ENCODE measurements around the gene UGT1A4. TPM values are rescaled to one million over a fixed set of nuclear protein-coding genes. Genes with fewer than 3 reads are reported as not detected.

The UGT1A4 gene
- total RNA-seq, 2 experiments from 2014 or later: not detected

DNA sequence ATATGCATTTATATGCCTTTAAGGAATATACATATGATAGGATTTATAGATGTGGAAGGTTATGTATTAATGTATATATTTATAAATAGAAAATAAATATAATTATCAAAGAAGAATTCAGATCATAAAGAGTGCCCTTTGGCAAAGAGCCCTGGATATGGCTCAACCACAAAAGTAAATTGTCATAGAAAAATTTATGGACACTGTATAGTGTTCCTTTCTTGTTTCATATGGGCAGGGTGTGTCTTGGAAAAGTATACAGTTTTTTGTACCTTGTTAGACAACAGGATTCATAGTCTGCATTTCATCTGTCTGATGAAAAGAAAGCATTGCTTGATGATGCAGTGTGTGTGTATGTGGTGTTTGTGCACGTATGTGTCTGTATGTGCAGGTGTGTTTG, 33.9 kb upstream of the UGT1A4 start:
- POLR2A ChIA-PET: no interaction called here
- Mint-ChIP-seq H3K27me3 (peaks cover 1% of the 10 kb centered on the region), H3K9me3 (no peaks in the 10 kb centered on the region), H3K4me1 (ENCODE audit: low read depth) (no peaks in the 10 kb centered on the region), H3K4me3 (no peak overlapping the region), H3K27ac (no peak overlapping the region), H3K36me3 (ENCODE audit: low read depth) (no peaks in the 10 kb centered on the region)
- CTCF ChIA-PET: no interaction called here
- TF ChIP-seq, protein P1, sequence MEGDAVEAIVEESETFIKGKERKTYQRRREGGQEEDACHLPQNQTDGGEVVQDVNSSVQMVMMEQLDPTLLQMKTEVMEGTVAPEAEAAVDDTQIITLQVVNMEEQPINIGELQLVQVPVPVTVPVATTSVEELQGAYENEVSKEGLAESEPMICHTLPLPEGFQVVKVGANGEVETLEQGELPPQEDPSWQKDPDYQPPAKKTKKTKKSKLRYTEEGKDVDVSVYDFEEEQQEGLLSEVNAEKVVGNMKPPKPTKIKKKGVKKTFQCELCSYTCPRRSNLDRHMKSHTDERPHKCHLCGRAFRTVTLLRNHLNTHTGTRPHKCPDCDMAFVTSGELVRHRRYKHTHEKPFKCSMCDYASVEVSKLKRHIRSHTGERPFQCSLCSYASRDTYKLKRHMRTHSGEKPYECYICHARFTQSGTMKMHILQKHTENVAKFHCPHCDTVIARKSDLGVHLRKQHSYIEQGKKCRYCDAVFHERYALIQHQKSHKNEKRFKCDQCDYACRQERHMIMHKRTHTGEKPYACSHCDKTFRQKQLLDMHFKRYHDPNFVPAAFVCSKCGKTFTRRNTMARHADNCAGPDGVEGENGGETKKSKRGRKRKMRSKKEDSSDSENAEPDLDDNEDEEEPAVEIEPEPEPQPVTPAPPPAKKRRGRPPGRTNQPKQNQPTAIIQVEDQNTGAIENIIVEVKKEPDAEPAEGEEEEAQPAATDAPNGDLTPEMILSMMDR (IDR thresholded peaks at IDR 0.05): no peak
- intact Hi-C loops (cut with micrococcal nuclease): no loop called here
- no peak for ATAC-seq
- DNase-seq: no peak

DNA sequence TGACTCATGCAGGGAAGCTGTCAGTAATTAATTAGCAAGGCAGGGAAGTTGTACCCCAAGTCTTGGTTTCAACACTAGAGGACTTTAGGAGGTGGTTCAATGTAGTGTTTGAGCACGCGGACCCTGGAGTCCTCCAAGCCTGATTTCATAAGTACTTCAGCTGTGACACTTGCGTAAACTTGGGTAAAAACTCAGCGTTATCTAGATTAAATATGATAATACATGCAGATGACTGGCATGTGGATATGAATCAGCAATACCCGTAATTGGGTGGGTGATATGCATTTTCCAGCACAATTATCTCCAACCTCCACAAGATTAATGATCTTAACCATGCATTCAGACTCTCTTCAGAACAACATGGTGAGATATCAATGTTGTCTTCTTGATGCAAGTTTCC, 31.6 kb upstream of the UGT1A4 start:
- POLR2A ChIA-PET: no interaction called here
- H3K4me3 Mint-ChIP-seq: no peak overlapping the region
- H3K4me1 Mint-ChIP-seq (ENCODE audit: low read depth): no peaks in the 10 kb centered on the region
- intact Hi-C loops (cut with micrococcal nuclease): no loop called here
- TF ChIP-seq, protein P1 (IDR thresholded peaks at IDR 0.05): no peak
- no peak for ATAC-seq
- CTCF ChIA-PET: no interaction called here
- H3K27ac Mint-ChIP-seq: no peak overlapping the region
- H3K27me3 Mint-ChIP-seq: no peaks in the 10 kb centered on the region
- H3K9me3 Mint-ChIP-seq: no peaks in the 10 kb centered on the region
- no peaks in the 10 kb centered on the region for H3K36me3 Mint-ChIP-seq (ENCODE audit: low read depth)
- DNase-seq: no peak

DNA sequence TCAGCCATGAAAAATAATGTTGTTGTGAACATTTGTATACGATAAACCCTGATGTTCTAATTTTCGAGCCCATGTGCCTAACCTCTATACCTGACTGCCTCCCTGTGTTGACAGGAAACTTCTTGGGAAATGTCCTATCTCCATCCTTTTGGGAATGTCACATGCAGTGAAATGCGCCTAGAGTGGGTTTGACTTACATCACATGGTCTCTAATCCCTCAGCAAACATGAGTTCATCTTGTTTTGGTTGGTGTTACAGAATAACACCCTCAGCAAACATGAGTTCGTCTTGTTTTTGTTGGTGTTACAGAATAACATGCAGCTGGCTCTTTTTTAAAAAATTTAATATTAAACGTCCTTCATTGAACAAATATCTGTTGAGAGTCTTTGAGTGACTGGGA, 30.2 kb upstream of the UGT1A4 start:
- intact Hi-C loops (cut with micrococcal nuclease): no loop called here
- Mint-ChIP-seq H3K9me3 (no peaks in the 10 kb centered on the region), H3K4me1 (ENCODE audit: low read depth) (no peaks in the 10 kb centered on the region), H3K27ac (no peak overlapping the region), H3K4me3 (no peak overlapping the region), H3K27me3 (no peaks in the 10 kb centered on the region), H3K36me3 (ENCODE audit: low read depth) (no peaks in the 10 kb centered on the region)
- ChIA-PET CTCF (no interaction called here), POLR2A (no interaction called here)
- ATAC-seq (no peak), DNase-seq (no peak)
- TF ChIP-seq, protein P1 (IDR thresholded peaks at IDR 0.05): no peak

DNA sequence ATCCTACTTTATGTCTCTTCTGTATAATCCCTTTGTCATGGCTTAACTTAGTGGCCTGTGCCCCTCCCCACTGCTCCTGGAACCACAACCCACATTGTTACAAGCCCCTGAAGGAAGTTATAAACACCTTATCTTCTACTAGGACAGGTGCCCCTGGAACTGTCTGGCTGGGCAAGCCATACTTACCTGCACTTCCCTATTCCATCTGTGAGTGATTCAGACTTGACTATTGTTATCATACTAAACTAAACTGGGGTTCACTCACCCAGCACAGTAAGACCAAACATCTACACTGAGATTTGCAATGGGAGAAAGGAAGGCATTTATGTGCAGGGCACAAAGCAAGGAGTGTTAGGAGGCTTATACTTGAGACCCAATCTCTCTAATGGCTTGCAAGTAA, 29.5 kb upstream of the UGT1A4 start:
- POLR2A ChIA-PET: no interaction called here
- H3K27ac Mint-ChIP-seq: no peak overlapping the region

DNA sequence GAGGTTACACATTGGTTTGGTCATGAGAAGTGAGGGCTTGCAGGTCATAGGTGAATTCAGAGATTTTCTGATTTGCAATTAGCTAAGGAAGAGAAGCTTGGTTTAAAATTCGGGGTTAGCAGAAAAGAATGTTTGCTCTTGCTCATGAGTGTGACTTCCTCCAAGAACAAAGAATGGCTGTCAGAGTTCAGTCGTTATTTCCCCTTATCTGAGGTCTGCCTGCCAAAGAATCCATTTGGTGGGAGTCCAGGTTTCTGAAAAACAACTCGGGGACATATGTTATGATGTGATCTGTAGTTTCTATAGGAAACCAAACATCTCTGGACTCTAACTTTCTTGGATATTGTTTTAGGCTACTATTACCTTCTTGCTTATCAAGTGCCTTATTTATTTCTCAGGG, 29.0 kb upstream of the UGT1A4 start:
- no peak for DNase-seq
- no peaks in the 10 kb centered on the region for H3K36me3 Mint-ChIP-seq (ENCODE audit: low read depth)
- H3K27ac Mint-ChIP-seq: no peak overlapping the region
- no peak for ATAC-seq
- TF ChIP-seq, protein P1 (IDR thresholded peaks at IDR 0.05): no peak
- ChIA-PET CTCF (no interaction called here), POLR2A (no interaction called here)
- H3K4me3 Mint-ChIP-seq: no peak overlapping the region
- no peaks in the 10 kb centered on the region for H3K9me3 Mint-ChIP-seq
- intact Hi-C loops (cut with micrococcal nuclease): no loop called here
- H3K4me1 Mint-ChIP-seq (ENCODE audit: low read depth): no peaks in the 10 kb centered on the region
- no peaks in the 10 kb centered on the region for H3K27me3 Mint-ChIP-seq

More for the DNA sequence above, 29.5 kb upstream of the UGT1A4 start:
- DNase-seq: no peak
- H3K36me3 Mint-ChIP-seq (ENCODE audit: low read depth): no peaks in the 10 kb centered on the region
- H3K4me1 Mint-ChIP-seq (ENCODE audit: low read depth): no peaks in the 10 kb centered on the region
- no peak for ATAC-seq
- intact Hi-C loops (cut with micrococcal nuclease): no loop called here
- no peaks in the 10 kb centered on the region for H3K27me3 Mint-ChIP-seq
- TF ChIP-seq, protein P1 (IDR thresholded peaks at IDR 0.05): no peak
- H3K4me3 Mint-ChIP-seq: no peak overlapping the region
- CTCF ChIA-PET: no interaction called here
- no peaks in the 10 kb centered on the region for H3K9me3 Mint-ChIP-seq

Data from activated CD8-positive, alpha-beta T cell treated with anti-CD3 and anti-CD28 coated beads for 36 hours (primary cell).